ENCODE measurements around the gene PPM1B.

PPM1B gene
- long read RNA-seq, partial matches to known transcripts: 3 of 6 reads
- long read RNA-seq, other reads (novel, unspliced or antisense): 1 of 6 reads

- peak within 1 kb of the TSS; percentile 90 for H3K4me3 ChIP-seq (replicated peaks; ENCODE audit: insufficient read depth, low read length)
- DNase-seq (ENCODE audit: low read depth in 1 of 2, low spot score in 1 of 2): peak in 1 of 2 experiments; percentile 99
- no peaks in the 10 kb centered on the region for H3K27me3 ChIP-seq (ENCODE audit: insufficient read depth, poor library complexity, severe bottlenecking)
- TF ChIP-seq SPI1 (IDR thresholded peaks at IDR 0.05; ENCODE audit: borderline replicate concordance, low read depth) (no peak), GABPA (IDR thresholded peaks at IDR 0.05; ENCODE audit: low read depth) (no peak; the same call in 1 of the 2 replicates), POLR2AphosphoS5 (IDR thresholded peaks at IDR 0.05; ENCODE audit: low read depth) (peak; percentile 80), REST (IDR thresholded peaks at IDR 0.05; ENCODE audit: insufficient replicate concordance, low read depth) (peak; percentile 50), CTCF (IDR thresholded peaks at IDR 0.05; ENCODE audit: insufficient read depth, low read length) (no peak)
- peak within 1 kb of the TSS; percentile 98 for H3K27ac ChIP-seq (replicated peaks)
These were observed at the start of gene PPM1B for GRCh38 chr2:44168681-44169154. PPM1B (plus strand) TSS chr2:44168875; CDS start chr2:44201200, 32,325 bp downstream.

GRCh38 chr2:44119878-44120277 lies 48.8 kb upstream of the PPM1B start:
- no peak for TF ChIP-seq REST (IDR thresholded peaks at IDR 0.05; ENCODE audit: insufficient replicate concordance, low read depth)
- TF ChIP-seq GABPA (IDR thresholded peaks at IDR 0.05; ENCODE audit: low read depth): no peak
- no peak overlapping the region for H3K4me3 ChIP-seq (replicated peaks; ENCODE audit: insufficient read depth, low read length)
- DNase-seq (ENCODE audit: low read depth in 1 of 2, low spot score in 1 of 2): peak in 1 of 2 experiments; percentile 10
- no peaks in the 10 kb centered on the region for H3K27me3 ChIP-seq (ENCODE audit: insufficient read depth, poor library complexity, severe bottlenecking)
- peak overlapping the region; percentile 23; the same call in 1 of the 2 replicates for H3K27ac ChIP-seq (replicated peaks)

GRCh38 chr2:44120428-44120827 lies 48.2 kb upstream of the PPM1B start:
- H3K4me3 ChIP-seq (replicated peaks; ENCODE audit: insufficient read depth, low read length): no peak overlapping the region
- peak; percentile 67 to 78 for DNase-seq (ENCODE audit: low read depth in 1 of 2, low spot score in 1 of 2)
- TF ChIP-seq POLR2AphosphoS5 (IDR thresholded peaks at IDR 0.05; ENCODE audit: low read depth) (peak; percentile 24; the same call in 1 of the 2 replicates), GABPA (IDR thresholded peaks at IDR 0.05; ENCODE audit: low read depth) (no peak), SPI1 (IDR thresholded peaks at IDR 0.05; ENCODE audit: borderline replicate concordance, low read depth) (peak; percentile 49; the same call in 1 of the 2 replicates), REST (IDR thresholded peaks at IDR 0.05; ENCODE audit: insufficient replicate concordance, low read depth) (no peak)
- H3K27ac ChIP-seq (replicated peaks): peak overlapping the region; percentile 44
- no peaks in the 10 kb centered on the region for H3K27me3 ChIP-seq (ENCODE audit: insufficient read depth, poor library complexity, severe bottlenecking)

GRCh38 chr2:44121899-44122298 lies 46.8 kb upstream of the PPM1B start:
- DNase-seq (ENCODE audit: low read depth in 1 of 2, low spot score in 1 of 2): no peak
- TF ChIP-seq CTCF (IDR thresholded peaks at IDR 0.05; ENCODE audit: insufficient read depth, low read length) (no peak), REST (IDR thresholded peaks at IDR 0.05; ENCODE audit: insufficient replicate concordance, low read depth) (no peak), SPI1 (IDR thresholded peaks at IDR 0.05; ENCODE audit: borderline replicate concordance, low read depth) (no peak), POLR2AphosphoS5 (IDR thresholded peaks at IDR 0.05; ENCODE audit: low read depth) (no peak), GABPA (IDR thresholded peaks at IDR 0.05; ENCODE audit: low read depth) (no peak)
- no peak overlapping the region for H3K4me3 ChIP-seq (replicated peaks; ENCODE audit: insufficient read depth, low read length)
- no peaks in the 10 kb centered on the region for H3K27me3 ChIP-seq (ENCODE audit: insufficient read depth, poor library complexity, severe bottlenecking)
- H3K27ac ChIP-seq (replicated peaks): no peak overlapping the region
